GM19193 (cell line): Measurements from ENCODE around the gene DLK1.

Experiments
- POLR2A ChIP-seq: IDR thresholded peaks from 4 replicates; pipeline ENCODE4 v1.6.1; 2011; ENCODE audit not compliant: insufficient read depth, insufficient read length; ENCODE audit errors: extremely low read depth

The DLK1 gene

DNA sequence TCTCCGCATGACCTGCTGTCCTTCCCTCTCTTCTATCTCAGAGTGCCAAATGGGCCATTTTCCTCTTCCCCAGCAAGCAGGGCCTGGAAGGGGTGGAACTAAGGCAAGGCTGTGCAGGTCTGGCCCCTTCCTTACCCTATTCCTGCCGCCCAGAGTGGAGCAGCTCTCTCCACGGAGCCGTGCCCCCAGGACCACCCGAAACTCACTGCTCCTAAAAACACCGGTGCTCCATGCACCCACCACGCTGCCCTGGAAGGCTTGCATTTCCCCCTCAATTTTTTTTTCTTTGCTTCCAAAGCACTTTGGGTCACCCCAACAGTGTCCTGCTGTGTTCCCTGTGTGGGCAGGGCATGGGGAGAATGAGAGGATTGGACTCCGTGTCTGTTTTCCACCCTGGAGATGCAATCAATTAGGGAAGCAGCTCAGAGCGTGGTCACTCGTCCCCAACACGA is 50.7 kb downstream of the DLK1 start:
- TF ChIP-seq POLR2A: no peak

DNA sequence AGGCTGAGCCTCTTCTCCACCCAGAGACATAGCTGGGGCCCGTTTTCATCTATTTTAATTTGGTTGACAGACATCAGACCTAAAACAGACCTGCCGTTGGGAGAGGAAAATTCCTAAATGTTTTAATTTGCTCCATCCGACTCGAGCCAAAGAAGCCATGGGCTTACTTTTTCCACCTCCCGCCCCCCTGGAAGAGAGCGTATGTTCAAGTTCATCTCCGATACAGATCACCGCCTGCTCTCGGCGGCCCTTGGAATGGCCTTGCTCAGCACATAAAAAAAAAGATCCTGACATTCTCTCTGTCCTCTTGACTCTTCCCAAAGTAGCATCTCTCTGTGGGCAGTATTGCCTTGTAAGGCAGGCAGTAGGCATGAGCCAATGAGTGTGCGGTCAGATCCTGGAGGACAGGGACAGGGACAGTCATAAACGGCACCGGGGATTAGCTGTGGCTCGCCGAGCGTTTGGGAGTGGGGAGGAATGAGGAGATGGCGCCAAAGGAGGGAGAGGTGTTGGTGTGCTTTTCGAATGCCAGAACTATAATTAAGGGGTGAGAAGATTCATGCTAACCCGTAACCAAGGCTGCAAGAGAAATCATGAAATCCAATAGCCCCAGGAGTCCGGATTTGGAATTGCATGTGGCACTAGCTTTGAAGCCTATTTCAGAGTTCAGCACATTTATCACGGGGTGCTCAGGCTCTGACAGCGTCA is 51.3 kb downstream of the DLK1 start:
- no peak for TF ChIP-seq POLR2A

DNA sequence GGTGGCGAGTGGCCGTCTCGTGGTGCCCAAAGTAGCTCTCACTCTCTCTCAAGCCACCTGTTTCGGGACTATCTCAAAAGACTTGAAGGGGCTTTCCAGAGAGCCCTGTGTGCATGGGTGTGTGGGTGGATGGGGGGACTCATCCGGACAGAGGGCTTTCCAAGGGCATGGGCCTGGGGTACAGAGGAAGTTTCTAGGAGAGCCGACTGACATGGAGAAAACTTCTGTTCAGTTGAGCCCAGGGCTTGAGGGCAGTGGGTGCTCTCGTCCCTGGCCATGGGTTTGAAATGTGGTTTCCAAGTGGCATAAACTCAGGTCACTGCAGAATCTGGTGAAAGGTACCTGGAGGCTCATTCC is 51.8 kb downstream of the DLK1 start:
- TF ChIP-seq POLR2A: no peak

DNA sequence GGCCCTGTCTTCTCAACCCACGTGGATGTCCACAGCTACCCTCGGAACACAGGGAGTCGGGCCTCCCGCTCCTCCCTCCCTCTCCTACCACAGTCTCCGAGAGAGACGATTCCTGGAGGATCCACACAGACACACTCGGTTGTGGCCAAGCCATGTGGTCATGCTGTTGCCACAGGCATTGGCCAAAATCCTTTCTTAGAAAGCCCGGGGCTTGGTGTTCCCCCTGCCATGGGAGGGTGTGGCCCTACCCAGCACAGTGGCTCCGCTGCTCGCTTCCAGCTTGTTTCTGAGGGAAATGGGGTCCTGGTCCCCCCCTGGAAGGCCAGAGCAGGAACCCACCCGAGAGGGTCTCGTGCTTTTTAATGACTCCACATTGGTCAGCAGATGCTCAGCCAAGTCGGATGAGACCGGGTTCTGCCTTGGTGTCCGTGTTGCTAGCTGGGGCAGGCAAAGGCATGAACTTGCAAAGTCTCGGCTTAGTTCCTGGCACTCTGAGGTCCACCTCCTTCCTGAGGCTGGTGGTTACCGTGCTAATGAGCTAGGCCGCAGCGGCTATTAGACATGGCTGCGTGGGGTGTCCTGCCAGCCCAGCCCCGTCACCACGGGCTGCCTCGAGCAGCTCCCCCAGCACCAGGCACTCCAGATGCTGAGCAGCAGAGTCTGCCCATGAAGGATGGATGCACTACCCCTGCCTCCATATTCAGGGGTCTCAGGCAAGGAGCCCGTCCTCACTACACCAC is 52.4 kb downstream of the DLK1 start:
- TF ChIP-seq POLR2A: no peak

DNA sequence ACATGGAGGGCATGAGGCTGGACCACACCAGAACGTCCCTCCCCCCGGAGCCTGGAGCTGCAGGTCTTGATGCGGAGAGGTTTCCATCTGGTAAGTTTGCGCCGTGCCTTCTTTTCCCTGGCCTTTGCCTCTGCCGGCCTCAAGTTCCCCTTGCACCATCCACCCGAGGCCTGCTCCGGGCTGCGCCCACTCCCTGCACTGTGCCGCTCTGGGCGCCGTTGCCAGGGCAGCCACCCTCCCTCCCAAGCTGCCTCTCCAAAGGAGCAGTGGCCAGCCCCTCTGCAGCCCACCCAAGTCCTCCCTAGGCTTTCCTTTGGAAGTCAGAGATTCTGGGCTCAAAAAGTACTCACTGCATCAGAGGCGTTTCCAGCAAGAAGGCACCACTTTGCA is 53.0 kb downstream of the DLK1 start:
- TF ChIP-seq POLR2A: no peak

DNA sequence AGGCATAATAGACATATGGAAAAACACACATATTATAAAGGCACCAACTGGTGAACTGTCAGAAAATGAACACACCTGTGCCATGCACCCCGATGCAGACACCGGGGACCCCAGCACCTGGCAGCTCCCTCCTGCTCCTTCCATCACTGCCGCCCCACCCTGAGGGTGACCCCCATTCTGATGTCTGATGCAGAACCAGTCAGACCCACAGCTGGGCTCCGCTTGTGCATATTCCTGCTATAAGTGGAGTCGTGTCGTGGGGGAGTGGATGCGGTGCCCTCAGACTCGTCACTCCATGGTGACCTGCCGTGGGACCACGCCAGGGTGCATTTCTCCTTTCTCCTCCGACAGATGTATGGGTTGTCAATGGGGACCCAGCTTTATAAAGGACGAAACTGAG is 53.6 kb downstream of the DLK1 start:
- TF ChIP-seq POLR2A: no peak

DNA sequence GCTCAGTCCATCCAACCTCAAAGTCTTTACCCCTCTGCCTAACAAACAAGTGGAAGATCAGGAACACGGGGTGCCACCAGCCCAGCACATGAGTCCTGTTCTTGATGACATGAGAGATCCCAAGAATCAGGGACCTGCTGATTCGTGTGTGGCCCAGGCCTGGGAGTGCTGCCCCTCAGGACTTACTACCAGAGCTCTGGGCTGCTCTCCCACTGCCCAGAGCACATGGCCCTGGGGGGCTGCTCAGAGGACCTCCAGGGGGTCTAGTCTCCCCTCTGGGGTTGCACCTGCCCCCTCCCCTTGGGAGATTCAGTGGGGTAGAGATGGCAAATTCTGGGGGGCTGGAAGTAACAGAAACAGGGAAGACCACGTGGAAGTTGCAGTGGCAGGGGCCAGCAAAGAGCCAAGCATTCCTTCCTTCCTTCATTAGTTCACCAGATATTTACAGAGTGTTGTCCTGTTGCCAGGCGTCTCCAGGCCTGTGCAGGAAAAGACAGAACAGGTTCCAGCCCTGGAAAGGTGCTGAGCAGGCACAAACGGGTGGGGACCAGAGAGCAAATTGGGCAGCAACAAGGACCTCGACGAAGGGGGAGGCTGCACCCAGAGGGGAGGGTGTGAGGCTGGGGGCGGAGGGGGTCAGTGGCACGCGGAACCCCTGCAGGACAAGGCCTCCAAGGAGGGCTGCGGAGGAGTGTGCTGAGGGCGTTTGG is 54.1 kb downstream of the DLK1 start:
- TF ChIP-seq POLR2A: no peak

DNA sequence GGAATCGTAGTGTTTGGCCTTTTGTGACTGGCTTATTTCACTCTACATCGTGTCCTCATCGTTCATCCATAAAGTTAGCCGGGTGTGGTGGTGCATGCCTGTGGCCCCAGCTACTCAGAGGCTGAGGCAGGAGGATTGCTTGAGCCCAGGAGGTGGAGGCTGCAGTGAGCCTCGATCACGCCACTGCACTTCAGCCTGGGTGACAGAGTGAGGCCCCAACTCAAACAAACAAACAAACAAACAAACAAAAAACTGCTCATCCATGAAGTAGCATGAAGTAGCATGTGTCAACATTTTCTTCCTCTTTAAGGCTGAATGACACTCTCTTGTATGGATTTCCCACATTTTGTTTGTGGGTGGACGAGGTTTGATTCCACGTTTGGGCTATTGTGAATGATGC is 55.3 kb downstream of the DLK1 start:
- no peak for TF ChIP-seq POLR2A

DNA sequence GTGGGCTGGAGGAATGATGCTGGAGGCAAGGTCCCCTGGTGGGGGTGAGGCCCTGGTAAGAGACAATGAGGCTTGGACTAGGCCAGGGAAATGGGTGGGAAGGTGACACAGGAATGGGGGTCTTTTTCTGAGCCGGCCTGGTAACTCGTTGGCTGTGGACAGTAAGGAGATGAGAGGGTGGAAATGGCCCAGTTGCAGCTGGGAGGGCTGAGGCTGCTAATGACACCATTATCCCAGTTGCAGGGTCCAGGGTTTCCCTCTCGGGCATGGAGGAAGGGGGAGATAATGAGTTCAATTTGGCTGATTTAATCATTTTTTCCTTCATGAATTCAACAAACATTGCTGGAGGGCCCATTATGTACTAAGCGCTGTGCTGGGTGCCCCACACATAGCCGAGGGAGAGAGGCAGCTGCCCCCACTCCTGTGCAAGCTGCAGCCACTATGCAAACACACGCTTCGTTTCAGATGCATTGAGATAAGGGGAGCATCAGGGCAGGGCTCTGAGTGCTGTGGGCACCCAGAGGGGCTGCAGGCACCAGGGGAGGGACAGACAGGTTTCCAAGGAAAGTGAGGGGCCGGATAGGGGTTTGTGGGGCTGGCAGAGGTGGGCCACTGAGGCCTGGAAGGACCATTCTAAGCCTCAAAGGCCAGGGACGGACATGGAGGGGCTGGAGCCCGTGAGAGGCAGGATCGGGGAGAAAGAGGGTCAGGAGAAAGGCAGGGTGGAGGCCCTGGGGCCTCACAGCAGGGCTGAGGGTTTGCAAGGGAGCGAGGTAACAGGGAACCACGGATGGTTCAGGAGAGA is 56.0 kb downstream of the DLK1 start:
- no peak for TF ChIP-seq POLR2A

DNA sequence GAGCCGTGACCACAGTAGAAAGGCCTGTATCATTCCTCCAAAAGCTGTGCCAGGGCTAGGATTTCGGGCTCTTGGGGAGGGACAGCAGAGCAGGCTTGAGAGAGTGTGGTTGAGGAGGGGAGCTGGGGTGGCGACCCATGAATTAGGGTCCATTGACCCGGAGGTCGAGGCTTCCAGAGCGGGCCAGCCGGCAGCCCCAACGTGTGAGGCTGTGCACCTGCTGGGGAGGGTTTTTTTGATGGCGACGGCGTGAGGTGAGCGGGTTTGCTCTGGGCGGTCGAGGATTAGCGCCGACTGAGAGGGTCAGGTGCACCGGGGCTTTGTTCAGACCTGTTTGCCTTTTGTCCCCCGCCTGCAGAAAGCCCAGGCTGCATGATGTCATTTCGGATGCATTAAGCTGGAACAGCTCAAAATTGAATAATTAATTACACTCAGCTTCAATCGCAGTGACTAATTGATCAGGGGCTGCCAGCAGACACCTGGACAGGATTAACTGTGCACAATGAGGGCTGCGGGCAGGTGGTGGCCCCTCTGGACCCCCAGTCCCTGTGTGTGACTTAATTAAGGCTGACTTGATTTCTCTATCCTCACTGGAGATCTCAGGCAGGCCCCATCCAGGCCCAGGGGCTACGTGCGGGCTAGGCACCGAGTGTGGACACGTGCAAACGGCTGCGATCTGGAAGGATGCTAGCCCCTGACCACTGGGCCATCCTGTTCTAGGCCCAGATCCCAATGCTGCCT is 57.1 kb downstream of the DLK1 start:
- TF ChIP-seq POLR2A: no peak

DNA sequence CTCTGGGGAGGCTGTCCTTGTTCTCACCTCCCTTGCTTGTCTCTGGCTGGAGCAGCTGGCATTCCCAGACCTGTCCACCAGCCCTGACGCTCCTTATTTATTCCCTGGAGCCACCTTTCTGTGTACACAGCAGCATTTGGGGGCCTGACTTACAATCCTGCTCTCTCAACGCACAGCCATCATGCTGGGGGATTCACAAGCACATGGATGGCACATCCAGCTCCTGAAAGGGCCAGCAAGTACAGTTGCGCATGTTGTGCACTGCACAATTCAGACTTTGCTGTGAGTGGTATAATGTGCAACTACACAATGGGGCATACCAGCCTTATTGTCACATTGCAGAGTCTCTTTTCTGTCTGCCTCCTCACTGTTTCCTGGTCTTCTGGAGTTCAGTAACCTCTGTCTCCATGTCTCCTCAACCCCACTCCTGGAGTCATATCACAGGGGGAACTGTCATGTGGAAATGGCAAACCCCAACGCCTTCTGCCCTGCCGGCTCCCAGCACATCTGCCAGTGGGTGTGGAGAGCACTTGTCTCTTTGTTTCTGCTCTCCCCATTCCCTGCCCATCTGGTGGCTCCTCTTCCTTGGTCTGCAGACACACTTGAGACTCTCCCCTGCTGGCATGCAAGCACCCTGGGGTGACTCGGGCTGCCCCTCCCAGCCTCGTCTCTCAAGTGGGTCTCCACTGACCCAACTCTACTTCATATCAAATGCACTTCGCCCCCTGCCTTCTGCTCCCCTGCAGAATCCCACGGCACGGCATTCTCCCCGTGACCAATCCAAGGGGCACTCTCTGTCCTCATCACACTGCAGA is 58.0 kb downstream of the DLK1 start:
- TF ChIP-seq POLR2A: no peak

DNA sequence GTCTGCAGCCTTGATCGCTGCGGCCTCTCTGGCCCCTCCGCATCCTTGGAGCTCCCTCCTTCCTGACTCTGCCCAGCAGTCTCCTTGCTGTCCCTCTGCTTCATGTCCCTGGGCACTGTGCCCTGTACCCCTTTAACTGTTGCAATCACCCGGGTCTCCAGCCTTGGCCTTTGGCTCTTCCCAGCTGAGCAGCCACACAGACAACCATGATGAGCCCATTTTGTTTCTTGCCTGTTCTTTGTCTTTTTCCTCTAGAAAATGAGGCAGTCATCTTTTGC is 58.6 kb downstream of the DLK1 start:
- no peak for TF ChIP-seq POLR2A

DNA sequence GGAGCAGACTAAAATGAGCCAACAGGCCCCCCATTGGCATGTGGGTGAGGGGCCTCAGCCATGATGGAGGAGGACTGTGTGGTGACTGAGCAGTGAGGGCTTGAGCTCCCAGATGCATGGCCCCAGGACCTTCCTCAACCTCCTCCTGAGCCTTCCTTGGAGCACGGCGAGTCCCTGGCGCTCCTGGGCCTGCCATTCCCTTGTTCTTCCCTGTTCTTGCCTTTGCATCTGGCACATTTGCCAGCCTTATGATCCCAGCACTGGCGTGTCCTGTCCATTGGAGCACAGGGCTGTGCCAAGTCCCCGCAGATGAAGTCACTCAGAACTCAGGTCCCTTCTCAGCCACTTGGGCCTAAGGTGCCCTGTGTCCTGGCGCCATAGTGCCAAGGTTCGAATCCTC is 58.9 kb downstream of the DLK1 start:
- TF ChIP-seq POLR2A: no peak

DNA sequence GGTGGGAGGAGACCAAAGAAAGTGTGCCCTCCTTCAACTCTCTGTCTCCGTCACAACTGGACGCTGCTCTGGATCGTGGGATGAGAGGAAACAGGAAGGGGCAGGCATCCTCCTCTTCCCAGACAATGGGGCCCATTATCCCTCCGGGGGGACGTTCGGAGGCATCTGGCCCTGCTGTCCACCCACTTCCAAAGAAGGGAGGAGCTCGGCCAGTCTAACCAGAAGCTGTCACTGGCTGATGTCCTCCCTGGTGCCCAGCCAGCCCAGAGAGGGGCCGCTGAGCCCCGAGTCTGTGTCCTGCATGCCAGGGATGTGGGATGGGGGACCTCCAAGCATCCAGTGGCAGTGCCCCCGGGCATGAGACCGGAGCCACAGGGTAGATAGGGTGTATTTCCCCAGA is 59.4 kb downstream of the DLK1 start:
- no peak for TF ChIP-seq POLR2A

DNA sequence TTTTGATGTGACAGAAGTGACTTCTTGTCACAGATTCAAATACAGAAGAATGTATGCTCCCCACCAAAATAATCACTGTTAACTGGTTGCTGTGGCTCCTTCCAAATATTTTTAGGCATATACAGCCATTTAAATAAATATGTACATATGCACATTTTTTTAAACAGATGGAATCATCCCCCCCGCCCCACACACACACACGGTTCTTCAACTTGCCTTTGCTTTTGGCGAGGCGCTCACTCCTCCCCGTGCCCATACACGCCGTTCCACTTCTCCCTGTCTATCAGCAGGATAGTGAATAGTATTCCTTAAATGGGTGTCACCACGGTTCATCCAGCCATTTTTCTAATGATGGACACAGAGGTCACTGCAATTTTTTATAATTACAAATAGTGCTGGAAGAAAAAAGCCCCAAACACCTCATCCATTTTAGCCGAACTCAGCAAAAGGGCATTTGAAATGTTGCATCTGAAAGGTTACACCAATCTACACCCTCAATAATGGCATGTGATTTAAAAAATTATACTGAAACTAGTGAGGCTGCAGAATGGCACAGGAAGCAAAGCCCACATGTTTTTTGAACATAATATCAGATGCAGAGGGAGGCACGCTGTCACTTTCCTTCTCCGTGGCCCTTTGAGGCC is 60.0 kb downstream of the DLK1 start:
- no peak for TF ChIP-seq POLR2A
